22Rv1 (cell line): ENCODE results near the gene JAML.

Experiments used
- H3K27ac ChIP-seq: fragments of 450-650 bp; 2 replicates; pipeline ENCODE4 v1.5.1; 2017
- ZFX ChIP-seq: fragments of 450-650 bp; IDR thresholded peaks from 2 replicates; pipeline ENCODE4 v1.6.1; 2017; ENCODE audit warnings: antibody characterized with exemption, borderline replicate concordance
- TF ChIP-seq, protein P1 (sequence below): fragments of 450-650 bp; IDR thresholded peaks from 2 replicates; pipeline ENCODE4 v1.5.1; 2017; ENCODE audit warnings: mild to moderate bottlenecking

The JAML gene

GRCh38 chr11:118170882-118171268, 53.9 kb downstream of the JAML start:
- no peak for TF ChIP-seq ZFX
- TF ChIP-seq, protein P1, sequence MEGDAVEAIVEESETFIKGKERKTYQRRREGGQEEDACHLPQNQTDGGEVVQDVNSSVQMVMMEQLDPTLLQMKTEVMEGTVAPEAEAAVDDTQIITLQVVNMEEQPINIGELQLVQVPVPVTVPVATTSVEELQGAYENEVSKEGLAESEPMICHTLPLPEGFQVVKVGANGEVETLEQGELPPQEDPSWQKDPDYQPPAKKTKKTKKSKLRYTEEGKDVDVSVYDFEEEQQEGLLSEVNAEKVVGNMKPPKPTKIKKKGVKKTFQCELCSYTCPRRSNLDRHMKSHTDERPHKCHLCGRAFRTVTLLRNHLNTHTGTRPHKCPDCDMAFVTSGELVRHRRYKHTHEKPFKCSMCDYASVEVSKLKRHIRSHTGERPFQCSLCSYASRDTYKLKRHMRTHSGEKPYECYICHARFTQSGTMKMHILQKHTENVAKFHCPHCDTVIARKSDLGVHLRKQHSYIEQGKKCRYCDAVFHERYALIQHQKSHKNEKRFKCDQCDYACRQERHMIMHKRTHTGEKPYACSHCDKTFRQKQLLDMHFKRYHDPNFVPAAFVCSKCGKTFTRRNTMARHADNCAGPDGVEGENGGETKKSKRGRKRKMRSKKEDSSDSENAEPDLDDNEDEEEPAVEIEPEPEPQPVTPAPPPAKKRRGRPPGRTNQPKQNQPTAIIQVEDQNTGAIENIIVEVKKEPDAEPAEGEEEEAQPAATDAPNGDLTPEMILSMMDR: no peak
- H3K27ac ChIP-seq: no peak overlapping the region

DNA sequence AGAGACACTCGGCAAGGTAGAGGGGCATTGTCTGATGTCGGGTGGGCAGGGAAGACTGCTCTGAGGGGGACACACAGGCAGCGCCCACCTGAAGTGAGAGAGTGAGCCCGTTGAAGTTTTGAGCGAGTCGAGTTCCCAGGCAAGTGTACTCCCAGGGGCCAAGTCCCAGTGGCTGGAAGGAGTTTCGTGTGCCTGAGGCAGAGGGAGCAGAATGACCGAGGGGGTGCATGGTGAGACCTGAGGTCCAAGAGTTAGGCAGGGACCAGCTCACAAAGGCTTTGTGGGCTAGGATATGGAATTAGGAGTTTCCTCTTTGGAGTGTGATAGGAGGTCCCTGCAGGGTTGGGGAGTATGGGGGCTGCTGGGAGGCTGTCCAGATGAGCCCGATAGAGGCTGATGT, 54.6 kb downstream of the JAML start:
- H3K27ac ChIP-seq: no peak overlapping the region
- TF ChIP-seq ZFX: no peak
- TF ChIP-seq, protein P1: no peak

DNA sequence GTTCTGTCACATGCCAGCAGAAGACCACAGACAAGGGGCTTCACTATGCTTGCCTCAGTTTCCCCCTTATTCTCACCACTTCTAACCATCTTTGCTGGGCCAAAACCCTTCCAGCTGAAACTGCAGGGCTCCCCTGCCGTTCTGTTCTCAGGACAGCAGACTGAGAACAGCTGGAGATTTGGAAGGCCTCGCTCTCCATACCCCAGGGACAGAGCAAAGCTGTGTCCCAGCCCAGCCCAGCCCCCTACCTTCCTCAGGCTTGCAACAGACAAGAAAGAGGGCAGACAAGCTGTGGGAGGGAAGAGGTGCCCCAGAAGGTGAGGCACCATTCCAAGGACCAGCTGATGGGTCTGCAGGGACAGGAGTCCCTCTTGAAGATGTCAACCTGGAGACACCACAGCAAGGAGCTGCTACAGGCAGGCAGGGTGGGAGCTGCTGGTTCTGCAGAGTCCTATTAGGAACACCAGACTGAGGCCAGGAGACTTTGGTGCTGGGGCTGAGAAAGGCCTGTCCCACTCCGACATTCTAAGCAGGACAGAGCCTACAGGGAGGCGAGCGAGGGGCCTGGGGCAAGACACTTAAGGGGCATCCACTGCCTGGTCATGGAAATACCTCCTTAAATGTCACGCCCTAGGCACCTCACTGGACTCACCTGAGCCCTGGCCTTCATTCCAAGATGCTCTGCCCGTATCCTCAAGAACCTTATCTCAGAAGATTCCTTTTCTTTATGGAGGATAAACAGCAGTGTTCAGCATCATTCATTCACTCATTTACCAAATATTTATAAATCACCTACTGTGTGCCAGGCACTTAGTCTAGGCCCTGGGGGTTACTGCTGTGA, 55.3 kb downstream of the JAML start:
- H3K27ac ChIP-seq: no peak overlapping the region
- TF ChIP-seq, protein P1: no peak
- TF ChIP-seq ZFX: no peak

DNA sequence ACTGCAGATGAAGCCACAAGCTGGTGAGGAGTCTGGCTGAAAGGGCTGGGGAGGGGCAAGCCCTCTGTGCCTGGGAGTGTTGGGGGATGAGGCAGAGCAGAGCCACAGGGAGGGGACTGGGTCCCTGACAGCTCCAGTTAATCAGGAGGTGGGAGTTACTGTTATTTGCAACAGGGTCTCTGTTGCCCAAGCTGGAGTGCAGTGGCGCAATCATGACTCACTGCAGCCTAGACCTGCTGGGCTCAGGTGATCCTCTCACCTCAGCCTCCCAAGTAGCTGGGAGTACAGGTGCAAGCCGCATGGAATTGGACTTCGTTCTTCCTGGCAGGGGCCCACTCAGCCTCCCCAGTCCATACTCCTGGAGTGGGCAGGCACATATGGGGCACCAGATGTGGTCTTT, 56.1 kb downstream of the JAML start:
- H3K27ac ChIP-seq: no peak overlapping the region
- TF ChIP-seq, protein P1: no peak
- TF ChIP-seq ZFX: no peak

DNA sequence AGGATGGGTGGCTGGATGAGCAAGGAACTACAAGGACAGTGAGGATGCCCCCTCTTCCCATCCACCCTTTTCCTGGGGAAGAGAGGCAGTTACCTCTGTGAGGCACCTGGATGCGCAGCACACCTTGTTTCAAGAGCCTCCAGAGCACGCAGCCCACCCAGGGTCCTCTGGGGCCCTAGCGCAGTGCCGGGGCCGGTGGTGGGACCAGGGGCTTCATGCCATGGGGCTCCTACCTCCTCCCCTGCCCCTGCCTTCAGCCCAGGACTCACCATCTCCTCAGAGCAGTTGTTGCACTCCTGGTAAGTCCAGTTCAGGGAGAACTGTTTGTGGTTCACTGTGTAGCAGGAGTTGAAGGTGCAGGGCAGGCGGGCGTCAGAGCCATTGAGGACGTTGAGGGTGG, 56.5 kb downstream of the JAML start:
- no peak for TF ChIP-seq ZFX
- no peak overlapping the region for H3K27ac ChIP-seq

GRCh38 chr11:118167906-118168305, 56.9 kb downstream of the JAML start:
- no peak overlapping the region for H3K27ac ChIP-seq

DNA sequence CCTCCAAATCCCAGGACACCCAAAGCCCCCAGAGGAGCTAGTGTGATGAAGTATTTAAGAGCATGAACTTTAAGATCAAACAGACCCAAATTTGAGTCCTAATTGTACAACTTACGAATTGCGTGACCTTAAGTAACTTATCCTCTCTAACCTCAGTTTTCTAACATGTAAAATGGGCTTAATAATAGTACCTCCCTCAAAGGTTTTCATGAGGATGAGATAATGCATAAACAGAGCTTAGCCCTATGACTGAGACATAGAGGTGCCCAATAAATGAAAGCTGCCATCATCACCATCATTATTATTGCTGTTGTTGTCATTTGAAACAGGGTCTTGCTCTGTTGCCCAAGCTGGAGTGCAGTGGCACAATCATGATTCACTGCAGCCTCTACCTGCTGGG, 57.6 kb downstream of the JAML start:
- no peak overlapping the region for H3K27ac ChIP-seq
- TF ChIP-seq, protein P1: no peak
- TF ChIP-seq ZFX: no peak

More at GRCh38 chr11:118167906-118168305, 56.9 kb downstream of the JAML start:
- no peak for TF ChIP-seq ZFX
- TF ChIP-seq, protein P1: no peak

DNA sequence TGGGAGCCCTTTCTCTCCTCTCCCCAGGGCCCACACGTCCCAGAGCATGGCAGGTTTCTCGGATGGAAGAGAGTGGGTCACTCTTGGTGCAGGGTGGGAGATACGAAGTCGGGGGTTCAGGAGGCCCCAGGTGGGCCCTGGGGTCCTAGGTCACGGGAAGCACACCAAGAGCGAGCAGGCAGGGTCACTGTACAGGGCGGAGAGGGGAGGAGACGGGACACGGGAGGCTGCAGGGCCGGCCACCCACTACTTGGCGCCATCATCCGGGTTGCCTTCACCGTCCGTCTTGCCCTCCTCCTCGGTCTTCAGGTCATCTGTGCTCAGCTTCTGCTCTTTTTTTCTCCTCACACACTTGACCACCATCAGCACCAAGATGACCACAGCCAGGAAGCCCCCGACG, 58.2 kb downstream of the JAML start:
- TF ChIP-seq ZFX: no peak
- TF ChIP-seq, protein P1: no peak
- H3K27ac ChIP-seq: no peak overlapping the region
